GM23248 (cell line): ENCODE results near the gene DHX57.

ENCODE experiments used
- EZH2 ChIP-seq: fragments of 200-600 bp; sonication (generic); IDR thresholded peaks from 2 replicates; pipeline ENCODE4 v1.6.1; 2018; ENCODE audit warnings: antibody characterized with exemption, mild to moderate bottlenecking; ENCODE audit not compliant: insufficient read depth, poor library complexity, severe bottlenecking
- EZH2phosphoT487 ChIP-seq: fragments of 200-600 bp; sonication (generic); IDR thresholded peaks from 2 replicates; pipeline ENCODE4 v1.6.1; 2018; ENCODE audit warnings: antibody characterized with exemption, moderate library complexity, mild to moderate bottlenecking, low read depth; ENCODE audit not compliant: insufficient read depth

- TF ChIP-seq EZH2 (no peak), EZH2phosphoT487 (no peak)
These were observed 124.7 kb downstream of the DHX57 start, which contains the start of gene SRSF7 for GRCh38 chr2:38750891-38751595.
